A549 (cell line): ENCODE measurements around the gene ENTREP3. TPM values are rescaled to one million over a fixed set of nuclear protein-coding genes. Genes with fewer than 3 reads are reported as not detected.

ENCODE experiments used
- ATOH8 ChIP-seq: fragments of 250-450 bp; sonication (Bioruptor Pico); IDR thresholded peaks from 2 replicates; pipeline ENCODE4 v1.5.0; 2020; ENCODE audit warnings: low read depth, mild to moderate bottlenecking, moderate library complexity
- CBX2 ChIP-seq: fragments of 200-600 bp; sonication (generic); IDR thresholded peaks from 2 replicates; pipeline ENCODE4 v1.6.1; 2016; ENCODE audit warnings: low read depth, mild to moderate bottlenecking, borderline replicate concordance
- CEBPB ChIP-seq, 2 experiments: fragments of >200 bp in 1 of 2; sonication (Bioruptor Twin) in 1 of 2; formaldehyde crosslinking in 1 of 2; IDR thresholded peaks; 2 replicates each; pipeline ENCODE4 v1.6.1; 2012 to 2016
- CHD4 ChIP-seq: fragments of 200-600 bp; sonication (generic); IDR thresholded peaks from 2 replicates; pipeline ENCODE4 v1.6.1; 2016; ENCODE audit warnings: antibody characterized with exemption, mild to moderate bottlenecking, borderline replicate concordance
- CTCF ChIP-seq: fragments of >200 bp; sonication (Bioruptor Twin); formaldehyde crosslinking; IDR thresholded peaks from 3 replicates; pipeline ENCODE4 v1.5.1; 2016
- E2F6 ChIP-seq: IDR thresholded peaks from 2 replicates; pipeline ENCODE4 v1.6.1; 2012; ENCODE audit warnings: low read depth, borderline replicate concordance
- EHMT2 ChIP-seq: fragments of 200-600 bp; sonication (generic); IDR thresholded peaks from 2 replicates; pipeline ENCODE4 v1.6.1; 2016; ENCODE audit warnings: antibody characterized with exemption, low read depth, mild to moderate bottlenecking, moderate library complexity
- FOSL2 ChIP-seq, 2 experiments: fragments of 450-650 bp in 1 of 2; fragments of >200 bp in 1 of 2; sonication (Bioruptor Twin) in 1 of 2; formaldehyde crosslinking; IDR thresholded peaks; 2 replicates each; pipeline versions ENCODE4 v1.5.0 to v1.6.1; 2016 to 2020; ENCODE audit warnings: mild to moderate bottlenecking in 1 of 2, moderate library complexity in 1 of 2
- HEYL ChIP-seq: fragments of 250-450 bp; sonication (Bioruptor Pico); IDR thresholded peaks from 2 replicates; pipeline ENCODE4 v1.8.0; 2021; ENCODE audit warnings: mild to moderate bottlenecking, moderate library complexity
- HMGXB4 ChIP-seq: fragments of 250-450 bp; sonication (Bioruptor Pico); IDR thresholded peaks from 2 replicates; pipeline ENCODE4 v1.5.0; 2021; ENCODE audit warnings: mild to moderate bottlenecking, moderate library complexity, borderline replicate concordance
- HOXB5 ChIP-seq: fragments of 250-450 bp; sonication (Bioruptor Pico); IDR thresholded peaks from 2 replicates; pipeline ENCODE4 v1.5.0; 2020; ENCODE audit warnings: mild to moderate bottlenecking, moderate library complexity
- JUN ChIP-seq, 2 experiments: fragments of >200 bp; sonication (Bioruptor Twin); formaldehyde crosslinking; IDR thresholded peaks; 2 replicates in 1 of 2; 3 replicates in 1 of 2; pipeline ENCODE4 v1.6.1; 2016 to 2017
- JUNB ChIP-seq: fragments of >200 bp; sonication (Bioruptor Twin); formaldehyde crosslinking; IDR thresholded peaks from 2 replicates; pipeline ENCODE4 v1.6.1; 2016
- KDM5A ChIP-seq: fragments of 200-600 bp; sonication (generic); IDR thresholded peaks from 2 replicates; pipeline ENCODE4 v1.6.1; 2016; ENCODE audit warnings: antibody characterized with exemption, mild to moderate bottlenecking
- MAFK ChIP-seq: fragments of 450-650 bp; IDR thresholded peaks from 2 replicates; pipeline ENCODE4 v1.6.1; 2014; ENCODE audit not compliant: partially characterized antibody
- MAZ ChIP-seq: fragments of 150-350 bp; IDR thresholded peaks from 2 replicates; pipeline ENCODE4 v1.6.1; 2014; ENCODE audit warnings: antibody characterized with exemption, low read depth, low read length, borderline replicate concordance
- NFE2L2 ChIP-seq: fragments of 150-350 bp; conservative IDR thresholded peaks from 2 replicates; pipeline ENCODE4 v1.6.1; 2014; ENCODE audit warnings: low read length
- PBX3 ChIP-seq: IDR thresholded peaks from 2 replicates; pipeline ENCODE4 v1.6.1; 2012
- POLR2AphosphoS2 ChIP-seq: conservative IDR thresholded peaks from 2 replicates; pipeline ENCODE4 v1.6.1; 2012; ENCODE audit warnings: low read length, improper control_type of control experiment, inconsistent platforms
- REST ChIP-seq: fragments of 200-600 bp; sonication (generic); IDR thresholded peaks from 2 replicates; pipeline ENCODE4 v1.6.1; 2016; ENCODE audit warnings: antibody characterized with exemption, mild to moderate bottlenecking, moderate library complexity
- RNF2 ChIP-seq: fragments of 200-600 bp; sonication (generic); IDR thresholded peaks from 2 replicates; pipeline ENCODE4 v1.6.1; 2016; ENCODE audit warnings: low read depth, mild to moderate bottlenecking, antibody characterized with exemption, moderate library complexity, borderline replicate concordance
- SREBF2 ChIP-seq: fragments of 450-650 bp; IDR thresholded peaks from 2 replicates; pipeline ENCODE4 v1.6.1; 2014; ENCODE audit warnings: mild to moderate bottlenecking, moderate library complexity
- TFCP2L1 ChIP-seq: fragments of 250-450 bp; sonication (Bioruptor Pico); IDR thresholded peaks from 2 replicates; pipeline ENCODE4 v1.5.0; 2021; ENCODE audit warnings: mild to moderate bottlenecking
- ZNF302 ChIP-seq: fragments of 250-450 bp; sonication (Bioruptor Pico); IDR thresholded peaks from 2 replicates; pipeline ENCODE4 v1.9.0; 2021; ENCODE audit warnings: inconsistent platforms, mild to moderate bottlenecking, moderate library complexity
- ZSCAN20 ChIP-seq: fragments of 250-450 bp; sonication (Bioruptor Pico); IDR thresholded peaks from 2 replicates; pipeline ENCODE4 v1.8.0; 2022; ENCODE audit warnings: mild to moderate bottlenecking, moderate library complexity
- polyA plus RNA-seq, 4 experiments: library from polyadenylated mRNA; depleted of rRNA in 3 of 4; stranded (reverse); fragments of >200 nt; fragmentation: RNase III in 1 of 4; extraction: RNeasy Plus Mini Kit Qiagen cat#74134 plus additional on column Dnase treatment in 1 of 4; gene quantifications; 2 replicates in 3 of 4; 3 replicates in 1 of 4; pipeline ENCODE4 v1.2.3, GENCODE V29; 2011 to 2017

ENTREP3 gene
- polyA plus RNA-seq, 2 of the 4 experiments (the other 2 are of a cell fraction), result 8.4 to 29.5 TPM

GRCh38 chr1:155261852-155262673 is 6.8 kb upstream of the ENTREP3 start, which contains the start of gene SCAMP3 (continued):
- TF ChIP-seq REST, result peak; percentile 86
- TF ChIP-seq RNF2, result no peak
- TF ChIP-seq CEBPB (IDR thresholded peaks at IDR 0.05), result no peak
- TF ChIP-seq HMGXB4 (CRISPR knock-in tag), result no peak
- TF ChIP-seq HOXB5 (CRISPR knock-in tag), result 0 out of 2 replicates have a peak, but pooled peaks have one; percentile 56
- TF ChIP-seq ATOH8 (CRISPR knock-in tag), result 0 out of 2 replicates have a peak, but pooled peaks have one; percentile 32
- TF ChIP-seq ZNF302 (CRISPR knock-in tag), result no peak
- peak; percentile 56; the same call in 1 of the 2 replicates for TF ChIP-seq TFCP2L1 (CRISPR knock-in tag)
- no peak for TF ChIP-seq E2F6
- no peak for TF ChIP-seq SREBF2
- TF ChIP-seq FOSL2 (IDR thresholded peaks at IDR 0.05), result no peak
- no peak for TF ChIP-seq FOSL2 (CRISPR knock-in tag; IDR thresholded peaks at IDR 0.05)
- no peak for TF ChIP-seq MAFK
- no peak for TF ChIP-seq KDM5A
- no peak for TF ChIP-seq CHD4
- TF ChIP-seq NFE2L2, result no peak
- TF ChIP-seq CBX2, result no peak
- TF ChIP-seq EHMT2, result no peak
- TF ChIP-seq PBX3, result peak; percentile 80
- TF ChIP-seq HEYL (CRISPR knock-in tag), result no peak
- no peak for TF ChIP-seq ZSCAN20 (CRISPR knock-in tag)
- no peak for TF ChIP-seq JUNB
- TF ChIP-seq CTCF, result no peak
- peak; percentile 86 for TF ChIP-seq POLR2AphosphoS2
- peak; percentile 82 to 87 for TF ChIP-seq JUN (IDR thresholded peaks at IDR 0.05)
- TF ChIP-seq MAZ, result no peak
